ENCODE results near the gene DCUN1D1.

DCUN1D1 gene

DNA sequence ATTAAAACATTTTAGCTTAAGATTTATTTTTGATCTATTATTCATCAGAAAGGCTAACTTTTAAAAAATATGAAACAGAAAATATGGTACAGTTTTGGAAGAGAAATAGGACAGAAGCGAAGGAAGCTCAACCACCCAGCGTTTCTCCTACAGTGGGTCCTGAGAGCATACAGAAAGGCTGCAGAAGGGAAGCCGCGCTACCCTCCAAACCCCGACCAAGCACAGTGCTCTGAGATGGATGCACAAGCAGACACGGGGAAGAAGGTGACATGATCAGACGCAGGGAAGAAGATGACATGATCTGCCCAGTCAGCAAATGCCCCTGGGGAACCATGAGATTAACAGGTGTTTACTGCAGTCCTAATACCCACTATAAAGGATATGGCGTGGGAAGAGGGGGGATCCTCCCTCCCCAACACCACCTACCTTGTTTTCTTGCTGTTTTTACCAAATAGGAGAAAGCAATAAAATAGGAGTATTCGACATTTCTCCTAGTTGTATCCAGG lies 14.4 kb downstream of the DCUN1D1 start:
- no peaks in the 10 kb centered on the region for H3K9me3 ChIP-seq (ENCODE audit: insufficient read depth, low read length)
- no peaks in the 10 kb centered on the region for H3K4me1 ChIP-seq (ENCODE audit: insufficient read depth, insufficient read length)
- DNase-seq (ENCODE audit: low read depth, low spot score) = no peak
- no peak overlapping the region for H3K9ac ChIP-seq (ENCODE audit: insufficient read length, low read depth)
- H3K4me3 ChIP-seq (ENCODE audit: insufficient read length, low read depth) = no peak overlapping the region
- H3K27me3 ChIP-seq (ENCODE audit: insufficient read depth, insufficient read length) = no peaks in the 10 kb centered on the region
- peaks cover 22% of the 10 kb centered on the region for H3K36me3 ChIP-seq (ENCODE audit: insufficient read depth, insufficient read length, low read length)
- TF ChIP-seq ZNF274 (IDR thresholded peaks at IDR 0.05; ENCODE audit: low read depth, low read length) (no peak), YY1 (IDR thresholded peaks at IDR 0.05; ENCODE audit: insufficient read depth, insufficient read length) (no peak), SUZ12 (IDR thresholded peaks at IDR 0.05; ENCODE audit: extremely low read depth, insufficient read depth, insufficient read length) (no peak)

DNA sequence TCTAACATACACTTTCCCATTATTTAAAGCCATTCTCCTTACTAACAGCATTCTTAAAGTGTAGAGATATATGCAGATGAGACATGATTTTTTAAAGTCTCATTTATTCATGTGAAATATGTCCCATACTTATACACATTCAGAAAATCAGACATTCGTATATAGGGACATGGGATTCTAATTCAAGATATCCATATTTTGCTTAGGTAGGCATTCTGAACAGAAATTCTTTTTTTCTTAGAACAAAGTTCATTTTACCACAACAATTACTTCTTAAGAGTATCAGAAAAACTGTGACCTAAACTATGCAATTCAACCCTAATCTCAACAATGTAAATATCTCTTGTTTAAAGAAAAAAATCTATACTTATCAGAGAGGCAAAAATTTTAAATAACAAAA lies 16.2 kb downstream of the DCUN1D1 start:
- no peak for TF ChIP-seq YY1 (IDR thresholded peaks at IDR 0.05; ENCODE audit: insufficient read depth, insufficient read length)
- no peak for TF ChIP-seq ZNF274 (IDR thresholded peaks at IDR 0.05; ENCODE audit: low read depth, low read length)
- no peak for TF ChIP-seq SUZ12 (IDR thresholded peaks at IDR 0.05; ENCODE audit: extremely low read depth, insufficient read depth, insufficient read length)
- Histone ChIP-seq H3K36me3 (ENCODE audit: insufficient read depth, insufficient read length, low read length) (peaks cover 24% of the 10 kb centered on the region), H3K9me3 (ENCODE audit: insufficient read depth, low read length) (no peaks in the 10 kb centered on the region), H3K4me3 (ENCODE audit: insufficient read length, low read depth) (no peak overlapping the region), H3K27me3 (ENCODE audit: insufficient read depth, insufficient read length) (no peaks in the 10 kb centered on the region), H3K9ac (ENCODE audit: insufficient read length, low read depth) (no peak overlapping the region), H3K4me1 (ENCODE audit: insufficient read depth, insufficient read length) (no peaks in the 10 kb centered on the region)
- DNase-seq (ENCODE audit: low read depth, low spot score) = no peak

DNA sequence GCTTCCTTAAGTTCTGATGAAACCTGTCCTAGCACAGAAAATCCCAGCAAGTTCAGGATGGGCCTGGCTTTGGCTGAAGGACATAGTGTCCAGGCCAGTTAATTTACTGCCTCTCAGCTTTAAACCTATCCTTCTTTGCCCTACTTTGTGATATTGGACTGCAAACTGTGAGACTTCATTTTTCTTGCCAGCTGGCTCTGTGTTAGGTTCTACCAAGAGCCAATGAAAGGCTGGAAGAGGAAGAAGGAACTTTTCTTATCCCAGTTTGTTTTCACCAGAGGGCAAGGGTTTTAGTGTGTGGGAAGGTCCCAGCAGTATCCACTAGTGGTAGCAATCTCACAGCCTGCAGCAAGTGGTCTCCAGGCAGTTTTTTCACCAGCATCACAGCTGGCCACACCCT lies 18.2 kb downstream of the DCUN1D1 start:
- Histone ChIP-seq H3K27me3 (ENCODE audit: insufficient read depth, insufficient read length) (no peaks in the 10 kb centered on the region), H3K4me1 (ENCODE audit: insufficient read depth, insufficient read length) (no peaks in the 10 kb centered on the region), H3K36me3 (ENCODE audit: insufficient read depth, insufficient read length, low read length) (peaks cover 37% of the 10 kb centered on the region), H3K9me3 (ENCODE audit: insufficient read depth, low read length) (no peaks in the 10 kb centered on the region), H3K4me3 (ENCODE audit: insufficient read length, low read depth) (no peak overlapping the region), H3K9ac (ENCODE audit: insufficient read length, low read depth) (no peak overlapping the region)
- no peak for DNase-seq (ENCODE audit: low read depth, low spot score)
- no peak for TF ChIP-seq SUZ12 (IDR thresholded peaks at IDR 0.05; ENCODE audit: extremely low read depth, insufficient read depth, insufficient read length)
- TF ChIP-seq ZNF274 (IDR thresholded peaks at IDR 0.05; ENCODE audit: low read depth, low read length) = no peak
- TF ChIP-seq YY1 (IDR thresholded peaks at IDR 0.05; ENCODE audit: insufficient read depth, insufficient read length) = no peak

DNA sequence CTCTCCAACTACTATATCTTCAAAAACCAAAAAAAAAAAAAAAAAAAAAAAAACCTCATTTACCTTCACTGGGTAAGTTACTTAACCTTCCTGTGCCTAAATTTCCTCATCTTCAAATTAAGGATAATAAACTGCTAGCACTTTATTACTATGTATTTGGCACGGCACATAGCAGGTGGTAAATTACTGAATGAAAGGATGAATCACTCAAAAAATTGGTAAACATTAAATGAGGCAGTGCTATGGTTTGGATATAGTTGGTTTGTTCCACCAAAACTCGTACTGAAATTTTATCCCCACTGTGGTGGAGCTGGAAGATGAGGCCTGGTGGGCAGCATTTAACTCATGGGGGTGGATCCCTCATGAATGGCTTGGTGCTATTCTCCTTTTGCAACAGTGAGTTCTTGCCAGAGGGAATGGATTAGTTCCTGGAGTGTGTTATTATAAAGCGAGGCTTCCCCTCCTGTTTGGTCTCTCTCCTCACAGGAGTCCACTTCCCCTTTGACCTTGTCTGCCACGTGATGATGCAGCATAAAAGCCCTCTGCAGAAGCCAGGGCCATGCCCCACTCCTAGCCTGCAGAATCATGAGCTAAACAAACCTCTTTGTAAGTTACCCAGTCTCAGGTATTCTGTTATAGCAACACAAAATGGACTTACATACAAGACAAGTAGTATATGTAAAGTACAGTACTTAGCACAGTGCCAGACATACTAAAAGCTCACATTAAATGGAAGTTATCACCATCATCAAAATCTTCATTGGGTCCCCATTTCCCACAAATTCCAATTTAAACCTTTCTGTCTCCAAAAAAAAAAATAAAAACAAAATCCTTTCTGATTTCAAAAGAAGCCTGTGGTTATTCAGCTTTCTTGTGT lies 20.6 kb downstream of the DCUN1D1 start:
- Histone ChIP-seq H3K9ac (ENCODE audit: insufficient read length, low read depth) (no peak overlapping the region), H3K9me3 (ENCODE audit: insufficient read depth, low read length) (no peaks in the 10 kb centered on the region), H3K4me1 (ENCODE audit: insufficient read depth, insufficient read length) (no peaks in the 10 kb centered on the region), H3K4me3 (ENCODE audit: insufficient read length, low read depth) (no peak overlapping the region), H3K27me3 (ENCODE audit: insufficient read depth, insufficient read length) (no peaks in the 10 kb centered on the region), H3K36me3 (ENCODE audit: insufficient read depth, insufficient read length, low read length) (peaks cover 45% of the 10 kb centered on the region)
- DNase-seq (ENCODE audit: low read depth, low spot score) = no peak
- TF ChIP-seq YY1 (IDR thresholded peaks at IDR 0.05; ENCODE audit: insufficient read depth, insufficient read length) (no peak), ZNF274 (IDR thresholded peaks at IDR 0.05; ENCODE audit: low read depth, low read length) (no peak), SUZ12 (IDR thresholded peaks at IDR 0.05; ENCODE audit: extremely low read depth, insufficient read depth, insufficient read length) (no peak)

DNA sequence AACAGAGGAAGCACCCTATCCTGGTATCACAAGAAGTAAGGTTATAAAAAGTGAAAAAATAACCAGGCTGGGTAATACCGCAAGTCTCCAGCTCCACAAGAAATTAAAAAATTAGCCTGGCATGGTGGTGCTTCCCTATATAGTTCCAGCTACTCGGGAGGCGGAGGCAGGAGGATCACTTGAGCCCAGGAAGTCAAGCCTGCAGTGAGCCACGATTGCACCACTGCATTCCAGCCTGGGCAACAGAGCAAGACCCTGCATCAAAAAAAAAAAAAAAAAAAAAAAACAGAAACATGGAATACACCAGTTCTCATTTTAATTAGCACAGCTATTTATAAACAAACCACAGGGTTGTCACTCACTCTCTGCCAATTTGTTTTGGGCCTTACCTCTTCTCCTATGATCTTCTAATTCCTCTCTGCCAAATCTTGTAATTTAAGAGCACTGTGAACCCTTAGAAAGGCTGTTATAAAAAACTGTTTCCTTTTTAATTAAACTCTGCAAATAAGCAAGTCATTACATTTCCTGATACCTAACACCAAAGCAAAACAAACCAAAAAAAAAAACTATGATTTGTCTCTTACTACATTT lies 22.6 kb downstream of the DCUN1D1 start:
- no peak for DNase-seq (ENCODE audit: low read depth, low spot score)
- no peaks in the 10 kb centered on the region for H3K4me1 ChIP-seq (ENCODE audit: insufficient read depth, insufficient read length)
- H3K9me3 ChIP-seq (ENCODE audit: insufficient read depth, low read length) = peaks cover 19% of the 10 kb centered on the region
- peaks cover 44% of the 10 kb centered on the region for H3K36me3 ChIP-seq (ENCODE audit: insufficient read depth, insufficient read length, low read length)
- H3K9ac ChIP-seq (ENCODE audit: insufficient read length, low read depth) = no peak overlapping the region
- TF ChIP-seq SUZ12 (IDR thresholded peaks at IDR 0.05; ENCODE audit: extremely low read depth, insufficient read depth, insufficient read length) (no peak), YY1 (IDR thresholded peaks at IDR 0.05; ENCODE audit: insufficient read depth, insufficient read length) (no peak), ZNF274 (IDR thresholded peaks at IDR 0.05; ENCODE audit: low read depth, low read length) (no peak)
- no peaks in the 10 kb centered on the region for H3K27me3 ChIP-seq (ENCODE audit: insufficient read depth, insufficient read length)
- no peak overlapping the region for H3K4me3 ChIP-seq (ENCODE audit: insufficient read length, low read depth)

DNA sequence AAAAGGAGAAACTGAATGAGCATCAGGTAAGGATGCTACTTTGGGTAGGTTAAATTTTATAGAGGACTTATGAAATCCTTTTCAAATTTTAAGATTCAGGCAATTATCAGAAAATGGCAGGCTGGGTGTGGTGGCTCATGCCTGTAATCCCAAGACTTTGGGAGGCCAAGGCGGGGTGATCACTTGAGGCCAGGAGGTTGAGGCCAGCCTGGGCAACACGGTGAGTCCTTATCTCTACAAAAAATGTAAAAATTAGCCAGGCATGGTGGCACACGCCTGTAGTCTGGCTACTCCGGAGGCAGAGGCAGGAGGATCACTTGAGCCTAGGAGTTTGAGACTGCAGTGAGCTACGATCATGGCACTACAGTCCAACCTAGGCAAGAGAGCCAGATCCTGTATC lies 23.1 kb downstream of the DCUN1D1 start:
- H3K27me3 ChIP-seq (ENCODE audit: insufficient read depth, insufficient read length) = no peaks in the 10 kb centered on the region
- no peak overlapping the region for H3K4me3 ChIP-seq (ENCODE audit: insufficient read length, low read depth)
- H3K9ac ChIP-seq (ENCODE audit: insufficient read length, low read depth) = no peak overlapping the region
- peaks cover 43% of the 10 kb centered on the region for H3K36me3 ChIP-seq (ENCODE audit: insufficient read depth, insufficient read length, low read length)
- TF ChIP-seq SUZ12 (IDR thresholded peaks at IDR 0.05; ENCODE audit: extremely low read depth, insufficient read depth, insufficient read length) (no peak), YY1 (IDR thresholded peaks at IDR 0.05; ENCODE audit: insufficient read depth, insufficient read length) (no peak)
- DNase-seq (ENCODE audit: low read depth, low spot score) = no peak
- H3K4me1 ChIP-seq (ENCODE audit: insufficient read depth, insufficient read length) = no peaks in the 10 kb centered on the region
- H3K9me3 ChIP-seq (ENCODE audit: insufficient read depth, low read length) = peaks cover 24% of the 10 kb centered on the region

DNA sequence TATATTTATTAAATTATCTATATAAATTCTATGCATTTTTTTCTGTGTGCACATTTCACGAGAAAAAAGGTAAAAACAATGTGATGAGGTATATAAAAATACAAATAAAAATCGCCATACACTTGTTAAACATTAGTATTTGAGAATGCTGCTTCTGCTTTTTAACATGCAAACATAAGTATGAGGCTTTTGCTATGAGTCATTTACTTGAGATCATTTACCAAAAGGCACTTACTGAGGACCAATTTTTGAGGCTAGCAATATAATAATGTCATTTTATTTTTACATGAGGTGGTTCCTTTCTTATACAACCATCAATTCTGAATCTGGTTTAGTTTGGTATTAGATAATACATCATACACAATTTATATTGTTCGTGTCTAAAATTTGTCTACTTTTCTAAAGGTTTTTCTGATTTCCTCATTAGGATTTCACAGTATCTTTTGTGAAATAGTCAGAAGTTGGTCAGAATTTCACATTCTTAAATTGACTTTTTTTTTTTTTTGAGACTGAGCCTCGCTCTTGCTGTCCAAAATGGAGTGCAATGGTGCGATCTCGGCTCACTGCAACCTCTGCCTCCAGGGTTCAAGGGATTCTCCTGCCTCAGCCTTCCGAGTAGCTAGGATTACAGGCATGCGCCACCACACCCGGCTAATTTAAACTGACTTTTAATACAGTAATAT lies 25.6 kb downstream of the DCUN1D1 start:
- no peak for DNase-seq (ENCODE audit: low read depth, low spot score)
- H3K4me1 ChIP-seq (ENCODE audit: insufficient read depth, insufficient read length) = no peaks in the 10 kb centered on the region
- peaks cover 35% of the 10 kb centered on the region for H3K36me3 ChIP-seq (ENCODE audit: insufficient read depth, insufficient read length, low read length)
- H3K27me3 ChIP-seq (ENCODE audit: insufficient read depth, insufficient read length) = no peaks in the 10 kb centered on the region
- TF ChIP-seq YY1 (IDR thresholded peaks at IDR 0.05; ENCODE audit: insufficient read depth, insufficient read length) (no peak), SUZ12 (IDR thresholded peaks at IDR 0.05; ENCODE audit: extremely low read depth, insufficient read depth, insufficient read length) (no peak), ZNF274 (IDR thresholded peaks at IDR 0.05; ENCODE audit: low read depth, low read length) (no peak)
- no peak overlapping the region for H3K9ac ChIP-seq (ENCODE audit: insufficient read length, low read depth)
- no peak overlapping the region for H3K4me3 ChIP-seq (ENCODE audit: insufficient read length, low read depth)
- peaks cover 29% of the 10 kb centered on the region for H3K9me3 ChIP-seq (ENCODE audit: insufficient read depth, low read length)
